GM12875 (cell line): ENCODE data around the gene ELOVL5.

Source experiments
- H3K4me3 ChIP-seq: one replicate; pipeline ENCODE4 v1.5.1; 2011; ENCODE audit warnings: low read depth, low read length, control low read depth
- CTCF ChIP-seq: IDR thresholded peaks from 2 replicates; pipeline ENCODE4 v1.5.1; 2011; ENCODE audit warnings: low read depth, mild to moderate bottlenecking, control low read depth, inconsistent platforms, low read length, moderate library complexity, borderline replicate concordance; ENCODE audit not compliant: insufficient read depth

Gene ELOVL5

GRCh38 chr6:53369051-53369450 lies 20.3 kb upstream of the ELOVL5 start:
- H3K4me3 ChIP-seq = no peak overlapping the region
- no peak for TF ChIP-seq CTCF

DNA sequence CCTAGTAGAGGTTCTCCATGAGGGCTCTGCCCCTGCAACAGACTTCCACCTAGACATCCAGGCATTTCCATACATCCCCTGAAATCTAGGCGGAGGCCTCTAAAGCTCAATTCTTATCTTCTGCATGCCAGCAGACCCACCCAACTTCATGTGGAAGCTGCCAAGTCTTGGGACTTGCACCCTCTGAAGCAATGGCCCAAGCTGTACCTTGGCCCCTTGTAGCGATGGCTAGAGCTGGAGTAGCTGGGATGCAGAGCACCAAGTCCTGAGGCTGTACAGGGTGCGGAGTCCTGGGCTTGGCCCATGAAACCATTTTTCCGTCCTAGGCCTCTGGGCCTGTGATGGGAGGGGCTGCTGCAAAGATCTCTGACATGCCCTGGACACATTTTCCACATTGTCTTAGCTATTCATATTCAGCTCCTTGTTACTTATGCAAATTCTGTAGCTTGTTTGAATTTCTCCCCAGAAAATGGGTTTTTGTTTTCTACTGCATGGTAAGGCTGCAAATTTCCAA lies 17.4 kb upstream of the ELOVL5 start:
- no peak for TF ChIP-seq CTCF

DNA sequence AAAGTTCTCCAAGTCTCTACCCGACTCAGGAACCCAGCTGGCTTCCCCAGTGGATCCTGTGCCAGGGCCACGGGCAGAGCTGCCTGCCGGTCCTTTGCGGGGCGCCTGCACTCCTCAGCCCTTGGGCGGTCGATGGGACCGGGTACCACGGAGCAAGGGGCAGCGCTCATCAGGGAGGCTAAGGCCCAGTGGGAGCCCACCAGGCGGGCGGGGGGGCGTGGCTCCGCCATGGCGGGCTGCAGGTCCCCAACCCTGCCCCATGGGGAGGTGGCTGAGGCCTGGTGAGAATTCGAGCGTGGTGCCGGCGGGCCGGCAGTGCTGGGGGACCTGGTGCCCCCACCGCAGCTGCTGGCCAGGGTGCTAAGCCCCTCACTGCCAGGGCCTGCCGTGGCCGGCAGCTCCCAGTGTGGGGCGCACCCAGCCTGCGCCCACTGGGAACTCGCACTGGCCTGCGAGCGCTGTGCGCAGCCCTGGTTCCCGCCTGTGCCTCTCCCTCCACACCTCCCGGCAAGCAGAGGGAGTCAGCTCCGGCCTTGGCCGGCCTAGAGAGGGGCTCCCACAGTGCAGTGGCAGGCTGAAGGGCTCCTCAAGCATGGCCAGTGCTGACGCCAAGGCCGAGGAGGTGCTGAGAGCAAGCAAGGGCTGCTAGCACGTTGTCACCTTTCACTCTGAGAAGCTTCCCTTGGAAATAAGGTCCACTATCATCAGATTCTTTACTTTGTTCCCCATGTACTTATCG lies 14.8 kb upstream of the ELOVL5 start:
- H3K4me3 ChIP-seq = no peak overlapping the region
- TF ChIP-seq CTCF = no peak

More for the DNA sequence above, 17.4 kb upstream of the ELOVL5 start:
- H3K4me3 ChIP-seq = no peak overlapping the region

GRCh38 chr6:53361549-53362031 lies 12.8 kb upstream of the ELOVL5 start:
- TF ChIP-seq CTCF = no peak
- no peak overlapping the region for H3K4me3 ChIP-seq

DNA sequence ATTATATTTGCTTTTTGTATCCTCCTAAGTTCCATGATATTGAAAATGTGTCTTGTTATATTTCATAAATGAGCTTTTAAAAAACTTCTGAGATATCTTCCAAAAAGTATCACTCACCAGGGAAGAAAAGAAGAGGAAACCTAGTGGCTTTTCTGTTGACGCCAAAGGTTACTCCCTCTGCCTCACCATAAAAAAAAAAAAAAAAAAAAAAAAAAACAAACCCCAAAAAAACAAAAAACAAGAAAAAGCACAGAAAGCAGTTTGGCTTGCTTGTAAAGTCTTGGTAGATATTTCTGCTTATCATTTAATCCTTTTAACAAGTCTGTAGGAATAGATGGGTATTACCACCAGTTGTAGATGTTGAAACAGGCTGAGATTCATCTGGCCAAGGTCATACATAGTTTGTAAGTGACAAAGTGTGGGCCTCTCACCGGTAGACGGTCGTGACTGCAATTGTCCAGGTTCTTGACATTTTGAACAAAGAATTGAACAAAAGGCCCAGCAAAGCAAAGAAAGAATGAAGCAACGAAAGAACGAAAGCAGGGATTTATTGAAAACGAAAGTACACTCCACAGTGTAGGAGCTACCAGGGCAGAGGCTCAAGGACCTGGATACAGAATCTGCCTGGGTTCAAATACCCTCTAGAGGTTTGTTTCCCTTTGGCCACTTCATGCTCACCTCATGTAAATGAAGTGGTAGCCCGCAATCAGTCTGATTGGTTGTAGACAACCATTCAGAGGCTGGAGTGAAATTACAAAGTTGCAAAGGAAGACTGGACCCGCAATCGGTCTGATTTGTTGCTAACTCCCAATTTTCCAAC lies 11.6 kb upstream of the ELOVL5 start:
- no peak overlapping the region for H3K4me3 ChIP-seq

GRCh38 chr6:53359843-53360092 lies 11.0 kb upstream of the ELOVL5 start:
- TF ChIP-seq CTCF = no peak
- H3K4me3 ChIP-seq = peak overlapping the region; percentile 54

More for the DNA sequence above, 11.6 kb upstream of the ELOVL5 start:
- TF ChIP-seq CTCF = no peak
